HCT116 (cell line): ENCODE measurements around the gene PPP1R1B. TPM values are rescaled to one million over a fixed set of nuclear protein-coding genes. Genes with fewer than 3 reads are reported as not detected.
A peak's percentile ranks its signal among the peaks of the same experiment; 100 is the strongest.

ENCODE experiments used
- ATAC-seq: fragments of 200-7000 bp; cut with Tn5 transposase; 2 replicates; pipeline ENCODE4 v1.9.1; 2020; ENCODE audit warnings: mild to moderate bottlenecking, moderate library complexity
- BruUV-seq: library from RNA; stranded (reverse); fragments of 400-500 nt; replicated peaks from 2 replicates; lab custom pipeline; 2021; lab: Mats Ljungman, UMichigan
- CTCF ChIA-PET: fragments of 300-600 bp; sonication (Branson Sonifier 250); formaldehyde crosslinking; loops from one replicate; lab custom pipeline; 2021; ENCODE audit warnings: antibody characterized with exemption; lab: Charles Lee
- POLR2A ChIA-PET: fragments of 300-600, 350-600 bp; sonication (Branson Sonifier 250); formaldehyde crosslinking; loops from one replicate; lab custom pipeline; 2021; ENCODE audit warnings: antibody characterized with exemption; lab: Charles Lee
- RAD21 ChIA-PET, 2 experiments: fragments of 300-600 bp; sonication (Branson Sonifier 250); formaldehyde crosslinking; loops; one replicate each; lab custom pipeline; 2023; ENCODE audit warnings: low total read pairs in 2 of 2; ENCODE audit not compliant: uncharacterized antibody in 2 of 2, unreplicated experiment in 2 of 2, low non-redundant PET in 1 of 2; lab: Charles Lee
- DNase-seq: peaks from one replicate; pipeline ENCODE4 v3.0.0-alpha.2; 2010; ENCODE audit warnings: low read depth, low spot score
- H2AFZ ChIP-seq: fragments of 200-600 bp; shearing (Covaris generic), sonication (generic); 2 replicates; pipeline ENCODE4 v1.6.1; 2017; ENCODE audit warnings: low read depth, mixed run types, mixed read lengths, antibody characterized with exemption, low read length; ENCODE audit not compliant: poor library complexity, severe bottlenecking
- H3K27ac ChIP-seq: 2 replicates; pipeline ENCODE4 v1.5.1; 2012; ENCODE audit warnings: low read depth, low read length
- H3K27me3 ChIP-seq: fragments of 200-600 bp; sonication (generic); 2 replicates; pipeline ENCODE4 v1.6.1; 2016; ENCODE audit warnings: mixed run types, low read length, mixed read lengths; ENCODE audit not compliant: insufficient read depth
- H3K36me3 ChIP-seq, 2 experiments: fragments of 200-500 bp in 1 of 2; fragments of 200-600 bp in 1 of 2; sonication (Bioruptor generic) in 1 of 2; sonication (generic) in 1 of 2; 2 replicates each; pipeline versions ENCODE4 v1.5.1 to v1.6.1; 2014 to 2016; ENCODE audit warnings: low read length in 2 of 2, inconsistent platforms in 1 of 2, mixed read lengths in 1 of 2, mixed run types in 1 of 2; ENCODE audit not compliant: insufficient read depth in 2 of 2, control insufficient read depth in 1 of 2
- H3K4me1 ChIP-seq, 2 experiments: fragments of 200-600 bp in 1 of 2; sonication (generic) in 1 of 2; 2 replicates each; pipeline versions ENCODE4 v1.5.1 to v1.6.1; 2012 to 2017; ENCODE audit warnings: low read length in 2 of 2, inconsistent platforms in 1 of 2, mild to moderate bottlenecking in 1 of 2, mixed read lengths in 1 of 2, mixed run types in 1 of 2, moderate library complexity in 1 of 2; ENCODE audit not compliant: insufficient read depth in 2 of 2, control insufficient read depth in 1 of 2
- H3K4me2 ChIP-seq: fragments of 200-600 bp; sonication (generic); 2 replicates; pipeline ENCODE4 v1.6.1; 2017; ENCODE audit warnings: mixed run types, low read length, mixed read lengths
- H3K4me3 ChIP-seq, 2 experiments: fragments of 200-600 bp in 1 of 2; sonication (generic) in 1 of 2; replicated peaks in 1 of 2; 2 replicates each; pipeline ENCODE4 v1.5.1; 2011 to 2016; ENCODE audit warnings: low read length in 2 of 2, control low read depth in 1 of 2, low read depth in 1 of 2, mild to moderate bottlenecking in 1 of 2, mixed read lengths in 1 of 2, mixed run types in 1 of 2
- H3K79me2 ChIP-seq: fragments of 200-600 bp; sonication (generic); 2 replicates; pipeline ENCODE4 v1.6.1; 2017; ENCODE audit warnings: mild to moderate bottlenecking, mixed run types, low read length, moderate library complexity, mixed read lengths; ENCODE audit not compliant: insufficient read depth
- H3K9ac ChIP-seq: fragments of 200-600 bp; sonication (generic); 2 replicates; pipeline ENCODE4 v1.6.1; 2016; ENCODE audit warnings: low read length, mixed read lengths
- H3K9me2 ChIP-seq: fragments of 200-600 bp; sonication (generic), shearing (Covaris generic); 2 replicates; pipeline ENCODE4 v1.6.1; 2017; ENCODE audit warnings: mixed run types, mild to moderate bottlenecking, moderate library complexity; ENCODE audit not compliant: insufficient read depth
- H3K9me3 ChIP-seq, 2 experiments: fragments of 200-500 bp in 1 of 2; fragments of 200-600 bp in 1 of 2; sonication (Bioruptor generic) in 1 of 2; sonication (generic) in 1 of 2; 2 replicates each; pipeline ENCODE4 v1.6.1; 2014 to 2017; ENCODE audit warnings: low read length in 2 of 2, mixed read lengths in 2 of 2, inconsistent platforms in 1 of 2, low read depth in 1 of 2, mild to moderate bottlenecking in 1 of 2, mixed run types in 1 of 2, moderate library complexity in 1 of 2; ENCODE audit not compliant: control insufficient read depth in 1 of 2, insufficient read depth in 1 of 2
- H4K20me1 ChIP-seq: fragments of 200-600 bp; sonication (generic), shearing (Covaris generic); 2 replicates; pipeline ENCODE4 v1.6.1; 2017; ENCODE audit warnings: mixed run types, mild to moderate bottlenecking, moderate library complexity; ENCODE audit not compliant: insufficient read depth
- intact Hi-C: fragments of 100-400 bp; cut with micrococcal nuclease; formaldehyde crosslinking; loops from 2 replicates; pipeline ENCODE4 v1.10.0; 2022
- total RNA-seq: library from RNA; stranded (reverse); gene quantifications from one replicate; pipeline ENCODE4 v1.2.1, GENCODE V29; 2021; ENCODE audit not compliant: unreplicated experiment
- TF ChIP-seq, protein P1 (sequence below): IDR thresholded peaks from 2 replicates; pipeline ENCODE4 v1.6.1; 2012
- TF ChIP-seq, protein P2 (sequence below): IDR thresholded peaks from 2 replicates; pipeline ENCODE4 v1.6.1; 2012; ENCODE audit warnings: low read depth

The PPP1R1B gene
- total RNA-seq, 1 experiment from 2014 or later, result 0.49 TPM

DNA sequence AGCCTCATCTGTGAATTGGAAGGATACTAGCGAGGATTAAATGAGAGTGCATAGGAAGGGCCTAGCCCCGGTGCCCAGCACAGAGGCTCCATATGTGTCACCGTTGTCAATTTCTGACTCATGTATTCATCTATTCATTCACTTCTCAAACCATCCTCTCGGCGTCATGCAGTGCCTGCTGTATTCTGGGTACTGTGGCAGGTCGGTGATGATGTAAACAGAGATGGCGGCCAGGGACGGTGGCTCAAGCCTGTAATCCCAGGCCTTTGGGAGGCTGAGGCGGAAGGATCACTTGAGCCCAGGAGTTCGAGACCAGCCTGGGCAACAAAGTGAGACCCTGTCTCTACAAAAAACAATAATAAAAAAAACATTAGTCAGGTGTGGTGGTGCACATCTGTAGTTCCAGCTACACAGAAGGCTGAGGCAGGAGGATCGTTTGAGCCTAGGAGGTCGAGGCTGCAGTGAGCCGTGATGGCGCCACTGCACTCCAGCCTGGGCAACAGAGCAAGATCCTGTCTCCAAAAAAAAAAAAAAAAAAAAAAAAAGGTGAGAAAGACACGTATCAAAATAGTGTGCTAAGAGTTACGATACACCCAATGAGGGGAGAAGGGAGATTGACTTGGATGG lies 4.3 kb upstream of the PPP1R1B start:
- ChIA-PET POLR2A (interaction anchor here (1.3 kb wide), 1 partner anchor 9 kb away, joined by 3 read pairs; no protein-coding TSS in a partner anchor), CTCF (interaction anchor here (1.0 to 8.4 kb wide), 24 partner anchors 9 to 491 kb away, joined by 3 to 157 read pairs (median 9); no protein-coding TSS in a partner anchor), RAD21 (interaction anchor here (1.0 to 2.7 kb wide), 7 partner anchors 11 to 96 kb away, joined by 3 to 15 read pairs (median 6); no protein-coding TSS in a partner anchor)
- no peak overlapping the region for H3K4me3 ChIP-seq
- no peak overlapping the region for H3K9ac ChIP-seq
- H3K9me2 ChIP-seq, result no peaks in the 10 kb centered on the region
- H3K79me2 ChIP-seq, result no peaks in the 10 kb centered on the region
- TF ChIP-seq, protein P1, sequence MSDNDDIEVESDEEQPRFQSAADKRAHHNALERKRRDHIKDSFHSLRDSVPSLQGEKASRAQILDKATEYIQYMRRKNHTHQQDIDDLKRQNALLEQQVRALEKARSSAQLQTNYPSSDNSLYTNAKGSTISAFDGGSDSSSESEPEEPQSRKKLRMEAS, result 0 out of 2 replicates have a peak, but pooled peaks have one; percentile 14
- TF ChIP-seq, protein P2, sequence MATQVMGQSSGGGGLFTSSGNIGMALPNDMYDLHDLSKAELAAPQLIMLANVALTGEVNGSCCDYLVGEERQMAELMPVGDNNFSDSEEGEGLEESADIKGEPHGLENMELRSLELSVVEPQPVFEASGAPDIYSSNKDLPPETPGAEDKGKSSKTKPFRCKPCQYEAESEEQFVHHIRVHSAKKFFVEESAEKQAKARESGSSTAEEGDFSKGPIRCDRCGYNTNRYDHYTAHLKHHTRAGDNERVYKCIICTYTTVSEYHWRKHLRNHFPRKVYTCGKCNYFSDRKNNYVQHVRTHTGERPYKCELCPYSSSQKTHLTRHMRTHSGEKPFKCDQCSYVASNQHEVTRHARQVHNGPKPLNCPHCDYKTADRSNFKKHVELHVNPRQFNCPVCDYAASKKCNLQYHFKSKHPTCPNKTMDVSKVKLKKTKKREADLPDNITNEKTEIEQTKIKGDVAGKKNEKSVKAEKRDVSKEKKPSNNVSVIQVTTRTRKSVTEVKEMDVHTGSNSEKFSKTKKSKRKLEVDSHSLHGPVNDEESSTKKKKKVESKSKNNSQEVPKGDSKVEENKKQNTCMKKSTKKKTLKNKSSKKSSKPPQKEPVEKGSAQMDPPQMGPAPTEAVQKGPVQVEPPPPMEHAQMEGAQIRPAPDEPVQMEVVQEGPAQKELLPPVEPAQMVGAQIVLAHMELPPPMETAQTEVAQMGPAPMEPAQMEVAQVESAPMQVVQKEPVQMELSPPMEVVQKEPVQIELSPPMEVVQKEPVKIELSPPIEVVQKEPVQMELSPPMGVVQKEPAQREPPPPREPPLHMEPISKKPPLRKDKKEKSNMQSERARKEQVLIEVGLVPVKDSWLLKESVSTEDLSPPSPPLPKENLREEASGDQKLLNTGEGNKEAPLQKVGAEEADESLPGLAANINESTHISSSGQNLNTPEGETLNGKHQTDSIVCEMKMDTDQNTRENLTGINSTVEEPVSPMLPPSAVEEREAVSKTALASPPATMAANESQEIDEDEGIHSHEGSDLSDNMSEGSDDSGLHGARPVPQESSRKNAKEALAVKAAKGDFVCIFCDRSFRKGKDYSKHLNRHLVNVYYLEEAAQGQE, result no peak
- H3K4me1 ChIP-seq, result peaks cover 14 to 29% of the 10 kb centered on the region in 2 experiments; a peak in 3 of 4 replicates
- intact Hi-C loops, result loop anchor here (1.0 to 5.0 kb wide), 6 partner anchors 50 to 415 kb away; partner anchors contain the start of genes GRB7 and PSMD3
- H4K20me1 ChIP-seq, result no peaks in the 10 kb centered on the region
- BruUV-seq, result no TSS peak
- no peak overlapping the region for H3K27ac ChIP-seq
- peak overlapping the region; percentile 70 for H3K4me2 ChIP-seq
- H3K27me3 ChIP-seq, result no peaks in the 10 kb centered on the region
- DNase-seq, result no peak
- no peak for ATAC-seq
- no peaks in the 10 kb centered on the region for H3K9me3 ChIP-seq
- H3K36me3 ChIP-seq, result no peaks in the 10 kb centered on the region
- peak overlapping the region; percentile 90 for H2AFZ ChIP-seq
